Endothelial cell of umbilical vein (primary cell): ENCODE measurements around the gene ERG.

Experiments used
- EZH2 ChIP-seq: IDR thresholded peaks from 2 replicates; pipeline ENCODE4 v1.6.1; 2012; ENCODE audit warnings: borderline replicate concordance, low read depth, mild to moderate bottlenecking, moderate library complexity, low read length, inconsistent platforms; ENCODE audit not compliant: severe bottlenecking
- MYC ChIP-seq: IDR thresholded peaks from one replicate; pipeline ENCODE4 v1.6.1; 2011; ENCODE audit warnings: mild to moderate bottlenecking, low read depth, low read length
- POLR2A ChIP-seq: IDR thresholded peaks from 2 replicates; pipeline ENCODE4 v1.6.1; 2012; ENCODE audit warnings: low read depth, mild to moderate bottlenecking, control low read depth, low read length
- POLR2AphosphoS5 ChIP-seq: IDR thresholded peaks from 2 replicates; pipeline ENCODE4 v1.6.1; 2012; ENCODE audit warnings: low read depth, mild to moderate bottlenecking, control low read depth, low read length, moderate library complexity; ENCODE audit not compliant: insufficient read depth
- TF ChIP-seq, protein P1 (sequence below), 2 donors: IDR thresholded peaks; 1 replicate in 1 of 2; 2 replicates in 1 of 2; pipeline ENCODE4 v1.5.1; 2011; ENCODE audit warnings: low read length in 2 of 2, mild to moderate bottlenecking in 2 of 2, moderate library complexity in 2 of 2, control low read depth in 1 of 2, inconsistent platforms in 1 of 2, low read depth in 1 of 2; ENCODE audit not compliant: insufficient read depth in 1 of 2; ENCODE audit errors: extremely low read depth in 1 of 2
- TF ChIP-seq, protein P2 (sequence below): IDR thresholded peaks from 2 replicates; pipeline ENCODE4 v1.6.1; 2011; ENCODE audit not compliant: insufficient read depth, insufficient read length

DNA sequence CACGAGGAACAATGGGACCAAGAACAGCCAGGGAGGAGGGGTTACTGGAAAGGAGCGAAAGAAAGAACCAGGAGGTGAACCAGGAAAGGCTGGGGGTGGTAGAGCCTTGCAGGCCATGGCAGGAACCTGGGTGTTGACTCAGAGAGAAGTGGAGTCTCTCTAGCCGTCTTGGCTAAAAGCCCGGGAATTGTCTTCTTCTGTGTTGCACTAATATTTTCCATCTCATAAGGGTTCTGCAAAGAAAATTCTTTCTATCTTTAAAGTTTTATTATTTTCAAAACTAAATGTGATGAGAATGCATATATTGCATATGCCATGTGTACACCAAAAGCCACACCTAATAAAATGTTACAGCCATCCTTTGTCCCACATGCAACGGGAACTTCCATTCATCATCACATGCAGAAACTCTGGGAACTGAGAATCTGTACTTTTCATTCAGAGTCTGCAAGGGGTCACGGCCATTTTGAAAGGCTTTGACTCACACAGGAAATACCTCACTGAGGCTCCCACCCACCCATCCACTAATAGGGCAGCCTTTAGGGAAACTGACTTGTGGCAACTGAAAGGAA lies 38.0 kb downstream of the ERG start:
- TF ChIP-seq, protein P1, sequence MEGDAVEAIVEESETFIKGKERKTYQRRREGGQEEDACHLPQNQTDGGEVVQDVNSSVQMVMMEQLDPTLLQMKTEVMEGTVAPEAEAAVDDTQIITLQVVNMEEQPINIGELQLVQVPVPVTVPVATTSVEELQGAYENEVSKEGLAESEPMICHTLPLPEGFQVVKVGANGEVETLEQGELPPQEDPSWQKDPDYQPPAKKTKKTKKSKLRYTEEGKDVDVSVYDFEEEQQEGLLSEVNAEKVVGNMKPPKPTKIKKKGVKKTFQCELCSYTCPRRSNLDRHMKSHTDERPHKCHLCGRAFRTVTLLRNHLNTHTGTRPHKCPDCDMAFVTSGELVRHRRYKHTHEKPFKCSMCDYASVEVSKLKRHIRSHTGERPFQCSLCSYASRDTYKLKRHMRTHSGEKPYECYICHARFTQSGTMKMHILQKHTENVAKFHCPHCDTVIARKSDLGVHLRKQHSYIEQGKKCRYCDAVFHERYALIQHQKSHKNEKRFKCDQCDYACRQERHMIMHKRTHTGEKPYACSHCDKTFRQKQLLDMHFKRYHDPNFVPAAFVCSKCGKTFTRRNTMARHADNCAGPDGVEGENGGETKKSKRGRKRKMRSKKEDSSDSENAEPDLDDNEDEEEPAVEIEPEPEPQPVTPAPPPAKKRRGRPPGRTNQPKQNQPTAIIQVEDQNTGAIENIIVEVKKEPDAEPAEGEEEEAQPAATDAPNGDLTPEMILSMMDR (IDR thresholded peaks at IDR 0.05; ENCODE audit: extremely low read depth in 1 of 2, insufficient read depth in 1 of 2, low read depth in 1 of 2, low read length in 2 of 2), result no peak
- TF ChIP-seq POLR2AphosphoS5, result peak; percentile 45
- no peak for TF ChIP-seq MYC
- TF ChIP-seq POLR2A, result peak; percentile 69
- TF ChIP-seq, protein P2, sequence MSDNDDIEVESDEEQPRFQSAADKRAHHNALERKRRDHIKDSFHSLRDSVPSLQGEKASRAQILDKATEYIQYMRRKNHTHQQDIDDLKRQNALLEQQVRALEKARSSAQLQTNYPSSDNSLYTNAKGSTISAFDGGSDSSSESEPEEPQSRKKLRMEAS, result no peak
- TF ChIP-seq EZH2, result no peak
